ENCODE measurements around the gene POLR3A.

GRCh38 chr10:77955136-77955535 is 74.2 kb downstream of the POLR3A start:
- no peak for TF ChIP-seq CTCF (IDR thresholded peaks at IDR 0.05)
- TF ChIP-seq POLR2AphosphoS5 (IDR thresholded peaks at IDR 0.05; ENCODE audit: insufficient read depth in 1 of 2, low read depth in 1 of 2) = no peak
